Pulmonary artery endothelial cell (primary cell): ENCODE results near the gene PRTN3. TPM values are rescaled to one million over a fixed set of nuclear protein-coding genes. Genes with fewer than 3 reads are reported as not detected.

Source experiments
- DNase-seq: peaks from one replicate; pipeline ENCODE4 v3.0.0-alpha.2; 2011; ENCODE audit warnings: low read depth, low spot score
- total RNA-seq: library from RNA; depleted of rRNA; stranded (reverse); fragments of >200 nt; gene quantifications from 2 replicates; pipeline ENCODE4 v1.2.3, GENCODE V29; 2014

The PRTN3 gene
- total RNA-seq, 1 donor from 2014 or later = not detected

GRCh38 chr19:803099-803561 is 37.7 kb upstream of the PRTN3 start:
- no peak for DNase-seq

GRCh38 chr19:803686-804418 is 36.9 kb upstream of the PRTN3 start:
- no peak for DNase-seq

GRCh38 chr19:804419-805165 is 36.2 kb upstream of the PRTN3 start:
- no peak for DNase-seq

GRCh38 chr19:805166-805551 is 35.6 kb upstream of the PRTN3 start:
- no peak for DNase-seq

- DNase-seq = no peak
Measured at GRCh38 chr19:805600-806550, 34.9 kb upstream of the PRTN3 start.

GRCh38 chr19:806815-807421 is 33.9 kb upstream of the PRTN3 start:
- DNase-seq = no peak

GRCh38 chr19:807627-808422 is 33.0 kb upstream of the PRTN3 start:
- no peak for DNase-seq

- no peak for DNase-seq
Measured at GRCh38 chr19:808423-808775, 32.4 kb upstream of the PRTN3 start.

GRCh38 chr19:810077-810855 is 30.5 kb upstream of the PRTN3 start:
- no peak for DNase-seq

GRCh38 chr19:810883-811489 is 29.8 kb upstream of the PRTN3 start:
- no peak for DNase-seq

GRCh38 chr19:811506-812048 is 29.2 kb upstream of the PRTN3 start:
- no peak for DNase-seq

GRCh38 chr19:812049-812746 is 28.6 kb upstream of the PRTN3 start:
- DNase-seq = no peak

- no peak for DNase-seq
Measured at GRCh38 chr19:812747-813218, 28.0 kb upstream of the PRTN3 start.

GRCh38 chr19:813219-814151 is 27.3 kb upstream of the PRTN3 start:
- DNase-seq = no peak

- DNase-seq = no peak
Measured at GRCh38 chr19:814152-815078, 26.4 kb upstream of the PRTN3 start.
